HEK293T (cell line): ENCODE measurements around the gene CORO1A.

Source experiments
- CTCF ChIA-PET: fragments of 350-600 bp; formaldehyde crosslinking; extraction: SDS; loops from one replicate; lab custom pipeline; 2021; ENCODE audit warnings: antibody characterized with exemption, inconsistent platforms; lab: Yijun Ruan, JAX
- POLR2A ChIA-PET: fragments of 350-600 bp; formaldehyde crosslinking; extraction: SDS; loops from one replicate; lab custom pipeline; 2020; ENCODE audit warnings: antibody characterized with exemption, inconsistent platforms; lab: Yijun Ruan, JAX
- DNase-seq: peaks from one replicate; pipeline ENCODE4 v3.0.0; 2012; ENCODE audit warnings: mixed read lengths; ENCODE audit errors: extremely low spot score
- ARNT ChIP-seq: fragments of 450-650 bp; IDR thresholded peaks from 2 replicates; pipeline ENCODE4 v1.6.1; 2017; ENCODE audit warnings: mild to moderate bottlenecking
- BHLHE40 ChIP-seq: fragments of 450-650 bp; IDR thresholded peaks from 2 replicates; pipeline ENCODE4 v1.6.1; 2016; ENCODE audit warnings: mild to moderate bottlenecking, moderate library complexity, borderline replicate concordance
- CTBP1 ChIP-seq: fragments of 450-650 bp; IDR thresholded peaks from 2 replicates; pipeline ENCODE4 v1.6.1; 2016; ENCODE audit warnings: borderline replicate concordance
- ELF4 ChIP-seq: fragments of 450-650 bp; IDR thresholded peaks from 2 replicates; pipeline ENCODE4 v1.6.1; 2017; ENCODE audit warnings: antibody characterized with exemption
- FOXA1 ChIP-seq: fragments of 450-650 bp; IDR thresholded peaks from 2 replicates; pipeline ENCODE4 v1.6.1; 2016; ENCODE audit warnings: mild to moderate bottlenecking
- FOXK2 ChIP-seq: fragments of 450-650 bp; IDR thresholded peaks from 2 replicates; pipeline ENCODE4 v1.6.1; 2016; ENCODE audit warnings: mild to moderate bottlenecking
- FOXM1 ChIP-seq: fragments of 450-650 bp; IDR thresholded peaks from 2 replicates; pipeline ENCODE4 v1.6.1; 2017; ENCODE audit warnings: mild to moderate bottlenecking, borderline replicate concordance
- HDGF ChIP-seq: fragments of 450-650 bp; IDR thresholded peaks from 2 replicates; pipeline ENCODE4 v1.6.1; 2017; ENCODE audit warnings: antibody characterized with exemption, borderline replicate concordance
- L3MBTL2 ChIP-seq: fragments of 450-650 bp; conservative IDR thresholded peaks from 2 replicates; pipeline ENCODE4 v1.6.1; 2016; ENCODE audit warnings: mild to moderate bottlenecking
- LEF1 ChIP-seq: fragments of 450-650 bp; IDR thresholded peaks from 2 replicates; pipeline ENCODE4 v1.6.1; 2017; ENCODE audit warnings: mild to moderate bottlenecking, borderline replicate concordance
- NFRKB ChIP-seq: fragments of 450-650 bp; IDR thresholded peaks from 2 replicates; pipeline ENCODE4 v1.6.1; 2016; ENCODE audit warnings: mild to moderate bottlenecking, moderate library complexity
- PKNOX1 ChIP-seq: fragments of 450-650 bp; IDR thresholded peaks from 2 replicates; pipeline ENCODE4 v1.6.1; 2016
- SP1 ChIP-seq: fragments of 450-650 bp; IDR thresholded peaks from 2 replicates; pipeline ENCODE4 v1.6.1; 2017
- SUZ12 ChIP-seq: fragments of 450-650 bp; IDR thresholded peaks from 2 replicates; pipeline ENCODE4 v1.6.1; 2016; ENCODE audit warnings: mild to moderate bottlenecking
- TARDBP ChIP-seq: fragments of 450-650 bp; IDR thresholded peaks from 2 replicates; pipeline ENCODE4 v1.6.1; 2016
- ZNF384 ChIP-seq: fragments of 450-650 bp; IDR thresholded peaks from 2 replicates; pipeline ENCODE4 v1.6.1; 2016

Gene CORO1A

GRCh38 chr16:30147843-30148510 lies 35.4 kb upstream of the CORO1A start:
- POLR2A ChIA-PET, result interaction anchor here (0.7 kb wide), 1 partner anchor 411 kb away, joined by 3 read pairs; no protein-coding TSS in a partner anchor
- CTCF ChIA-PET, result no interaction called here
- TF ChIP-seq ZNF384, result no peak
- no peak for TF ChIP-seq FOXA1
- no peak for TF ChIP-seq FOXK2
- TF ChIP-seq TARDBP, result no peak
- TF ChIP-seq CTBP1, result no peak
- TF ChIP-seq PKNOX1, result no peak
- TF ChIP-seq HDGF, result no peak
- TF ChIP-seq FOXM1, result no peak
- TF ChIP-seq NFRKB, result no peak
- no peak for TF ChIP-seq SUZ12
- DNase-seq, result no peak

GRCh38 chr16:30149250-30149930 lies 34.0 kb upstream of the CORO1A start:
- no peak for DNase-seq
- POLR2A ChIA-PET, result no interaction called here
- TF ChIP-seq SP1, result no peak
- TF ChIP-seq ELF4, result no peak
- TF ChIP-seq SUZ12, result no peak
- no peak for TF ChIP-seq ZNF384
- TF ChIP-seq BHLHE40, result no peak
- no peak for TF ChIP-seq PKNOX1
- no peak for TF ChIP-seq L3MBTL2
- no peak for TF ChIP-seq ARNT
- TF ChIP-seq HDGF, result no peak
- no peak for TF ChIP-seq LEF1
- TF ChIP-seq TARDBP, result no peak
- no peak for TF ChIP-seq CTBP1
- TF ChIP-seq FOXA1, result no peak
- no peak for TF ChIP-seq FOXK2
- CTCF ChIA-PET, result interaction anchor here (1.1 kb wide), 1 partner anchor 11 kb away, joined by 3 read pairs; no protein-coding TSS in a partner anchor

GRCh38 chr16:30151091-30151490 lies 32.3 kb upstream of the CORO1A start:
- no peak for DNase-seq
- TF ChIP-seq BHLHE40, result no peak
- TF ChIP-seq FOXK2, result no peak
- TF ChIP-seq ZNF384, result no peak
- no peak for TF ChIP-seq FOXA1
- no peak for TF ChIP-seq NFRKB
- no peak for TF ChIP-seq HDGF
- TF ChIP-seq ELF4, result no peak
- TF ChIP-seq CTBP1, result no peak
- no peak for TF ChIP-seq L3MBTL2
- TF ChIP-seq PKNOX1, result no peak
- no peak for TF ChIP-seq TARDBP
- no peak for TF ChIP-seq SP1
- no peak for TF ChIP-seq LEF1
- no peak for TF ChIP-seq SUZ12
- POLR2A ChIA-PET, result no interaction called here
- CTCF ChIA-PET, result interaction anchor here (0.6 kb wide), 1 partner anchor 12 kb away, joined by 3 read pairs; no protein-coding TSS in a partner anchor

- no peak for DNase-seq
- ChIA-PET CTCF (no interaction called here), POLR2A (interaction anchor here (1.0 kb wide), 1 partner anchor 29 kb away, joined by 3 read pairs; no protein-coding TSS in a partner anchor)
- TF ChIP-seq BHLHE40, result no peak
- TF ChIP-seq TARDBP, result no peak
- no peak for TF ChIP-seq FOXM1
- no peak for TF ChIP-seq ZNF384
- TF ChIP-seq FOXK2, result no peak
- no peak for TF ChIP-seq CTBP1
- TF ChIP-seq SUZ12, result no peak
- no peak for TF ChIP-seq LEF1
- TF ChIP-seq ELF4, result no peak
Measured at GRCh38 chr16:30152517-30152916, 30.9 kb upstream of the CORO1A start.

GRCh38 chr16:30155188-30155587 lies 28.2 kb upstream of the CORO1A start:
- CTCF ChIA-PET, result no interaction called here
- POLR2A ChIA-PET, result interaction anchor here (0.6 kb wide), 1 partner anchor 402 kb away, joined by 3 read pairs; no protein-coding TSS in a partner anchor
- no peak for TF ChIP-seq FOXK2
- TF ChIP-seq CTBP1, result no peak
- TF ChIP-seq HDGF, result no peak
- TF ChIP-seq ARNT, result no peak
- no peak for TF ChIP-seq SP1
- TF ChIP-seq SUZ12, result no peak
- TF ChIP-seq LEF1, result no peak
- no peak for TF ChIP-seq PKNOX1
- no peak for DNase-seq
